GM03348 (cell line): Measurements from ENCODE around the gene RASGEF1C.
"Not testable (repeated sequence)": the region's sequence is repeated elsewhere in the genome, so short reads cannot be mapped to it uniquely, and the experiment has no call there.

Experiments
- DNase-seq: peaks from one replicate; pipeline ENCODE4 v3.0.0; 2012; ENCODE audit warnings: low spot score

Gene RASGEF1C

DNA sequence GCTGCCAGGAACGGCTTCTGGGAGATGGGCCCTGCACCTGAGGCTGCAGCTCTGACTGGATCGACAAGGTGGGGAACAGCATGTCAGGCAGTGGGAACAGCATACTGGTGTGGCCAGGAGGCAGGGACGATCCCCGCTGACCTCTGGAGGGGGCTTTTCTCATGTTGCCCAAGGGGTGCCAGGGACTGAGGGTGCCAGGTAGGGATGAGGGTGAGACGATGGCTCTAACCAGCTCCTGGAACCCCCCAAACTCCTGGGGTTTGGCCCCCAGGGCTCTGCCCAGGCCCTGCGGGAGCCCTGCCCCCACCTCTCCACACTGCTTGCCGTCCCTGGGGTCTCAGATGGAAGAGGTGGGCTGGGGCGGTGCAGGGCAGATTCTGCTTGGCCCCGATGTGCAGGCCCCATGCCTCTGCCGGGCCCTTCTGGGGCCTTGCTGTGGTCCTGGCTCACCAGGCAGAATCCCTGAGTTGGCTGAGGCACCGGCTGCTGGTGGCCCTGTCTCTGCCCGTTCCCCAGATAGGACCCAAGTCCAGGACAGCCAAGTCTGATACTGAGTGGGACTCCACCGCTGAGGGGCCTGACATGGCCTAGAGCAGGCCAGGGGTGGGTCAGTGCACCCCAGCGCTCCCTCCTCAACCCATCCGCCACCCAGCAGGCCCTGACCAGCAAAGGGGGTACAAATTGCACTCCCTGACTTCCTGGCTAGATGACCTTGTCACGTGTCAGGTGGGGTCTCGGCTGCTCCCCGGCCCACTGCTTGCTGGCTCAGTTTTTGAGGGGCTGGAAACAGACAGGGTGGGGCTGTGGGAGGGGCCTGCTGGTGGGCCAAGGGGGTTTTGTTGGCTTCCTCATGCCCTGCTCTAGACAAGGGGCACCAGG lies 109.0 kb downstream of the RASGEF1C start:
- DNase-seq: no peak

DNA sequence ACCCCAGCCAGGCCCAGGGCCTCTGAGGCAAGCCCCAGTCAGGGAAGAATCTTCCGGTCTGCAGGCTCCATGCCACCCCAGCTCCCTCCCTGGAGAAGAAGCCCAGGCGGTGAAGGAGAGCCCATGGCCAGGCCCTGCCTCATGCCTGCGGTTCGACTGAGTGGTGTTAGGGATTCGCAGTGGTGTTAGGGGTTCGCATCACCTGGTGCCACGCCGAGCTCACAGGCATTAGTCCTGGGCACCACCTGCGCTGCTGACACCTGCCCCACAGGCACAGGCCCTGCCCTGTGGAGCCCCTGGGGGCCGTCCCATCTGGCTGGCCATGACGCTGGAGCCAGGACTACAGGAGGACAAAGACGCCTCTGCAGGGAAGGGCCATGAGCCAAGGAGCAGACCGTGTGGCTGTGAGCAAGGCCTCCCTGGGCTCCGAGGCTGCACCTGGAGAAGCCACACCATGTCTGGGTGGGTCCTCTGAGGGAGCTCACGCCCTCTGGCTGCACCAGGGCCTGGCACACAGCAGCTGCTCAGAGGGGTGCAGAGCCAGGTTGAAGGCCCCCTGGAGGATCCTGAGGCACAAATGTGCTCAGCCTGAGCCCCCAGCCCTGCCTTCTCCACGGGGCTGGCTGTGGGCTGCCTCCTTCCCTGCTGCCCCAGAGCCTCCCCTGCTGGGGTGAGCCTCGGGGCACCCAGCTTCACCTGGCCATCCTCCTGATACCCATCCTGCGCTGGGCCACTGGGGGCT lies 109.8 kb downstream of the RASGEF1C start:
- no peak for DNase-seq

DNA sequence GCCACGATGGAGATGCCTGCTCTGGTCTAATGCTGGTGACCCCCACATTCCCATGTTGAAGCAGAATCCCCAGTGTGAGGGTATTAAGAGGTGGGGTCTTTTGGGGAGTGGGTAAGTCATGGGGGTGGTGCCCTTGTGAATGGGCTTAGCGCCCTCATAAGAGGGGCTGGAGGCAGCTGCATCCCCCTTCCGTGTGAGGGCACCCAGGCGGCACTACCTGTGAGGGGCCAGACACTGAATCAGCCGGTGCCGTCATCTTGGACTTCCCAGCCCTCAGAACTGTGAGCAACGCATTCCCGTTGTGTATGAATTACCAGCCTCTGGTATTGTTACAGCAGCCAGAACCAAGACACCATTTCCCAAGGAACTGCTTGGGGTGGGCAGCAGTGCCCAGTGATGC lies 110.5 kb downstream of the RASGEF1C start:
- no peak for DNase-seq

DNA sequence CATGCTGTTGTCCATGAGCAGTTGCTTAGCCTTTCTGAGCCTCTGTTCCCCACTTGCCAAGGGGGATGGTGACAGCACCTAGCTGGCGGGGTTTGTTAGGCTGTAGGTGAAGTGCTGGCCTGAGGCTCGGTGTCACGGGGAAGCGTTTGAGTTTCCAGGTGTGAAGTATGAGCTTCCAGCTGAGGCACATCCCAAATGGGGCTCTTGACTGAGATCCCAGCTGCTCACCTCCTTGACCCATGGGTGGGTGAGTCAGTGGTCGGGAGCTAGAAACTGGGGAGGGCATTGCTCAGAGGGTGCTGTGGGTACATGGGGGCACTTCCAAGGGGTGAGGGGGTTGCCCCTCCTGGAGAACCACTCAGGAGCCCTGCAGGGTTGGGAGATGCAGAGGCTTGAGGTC lies 111.1 kb downstream of the RASGEF1C start:
- DNase-seq: no peak

DNA sequence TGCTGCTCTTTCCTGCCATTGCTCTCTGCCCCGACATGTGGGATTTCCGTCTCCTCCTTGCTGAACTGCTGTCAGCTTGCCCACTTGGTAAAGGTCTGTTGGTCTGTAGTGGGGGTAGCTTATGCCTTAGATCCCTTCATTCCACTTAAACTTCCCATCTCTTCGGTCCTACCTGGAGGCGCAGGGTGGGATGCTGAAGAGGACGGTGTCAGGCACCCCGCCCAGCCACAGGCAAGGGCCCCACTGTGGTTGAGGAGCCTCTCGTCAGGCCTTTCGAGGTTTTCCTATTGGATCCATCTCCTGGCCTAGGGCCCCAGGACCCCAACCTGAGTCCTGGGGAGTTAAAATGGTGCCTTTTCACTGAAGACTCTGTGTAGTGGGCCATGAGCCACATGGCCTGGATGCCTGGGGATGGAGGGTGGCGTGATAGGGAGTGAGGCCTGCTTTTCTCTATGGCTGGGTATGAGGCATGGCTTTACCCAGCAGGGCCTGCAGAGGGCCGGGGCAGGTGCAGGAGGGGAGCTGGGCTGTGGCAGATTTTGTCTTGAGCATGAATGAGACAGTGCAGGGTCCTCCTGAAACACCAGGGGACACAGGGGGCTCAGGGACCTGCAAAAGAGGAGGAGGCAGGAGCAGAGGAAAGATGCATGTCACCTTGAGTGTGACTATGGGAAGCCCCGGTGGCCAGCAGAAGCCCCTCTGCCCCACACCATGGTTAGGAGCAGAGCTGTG lies 111.7 kb downstream of the RASGEF1C start:
- DNase-seq: no peak

DNA sequence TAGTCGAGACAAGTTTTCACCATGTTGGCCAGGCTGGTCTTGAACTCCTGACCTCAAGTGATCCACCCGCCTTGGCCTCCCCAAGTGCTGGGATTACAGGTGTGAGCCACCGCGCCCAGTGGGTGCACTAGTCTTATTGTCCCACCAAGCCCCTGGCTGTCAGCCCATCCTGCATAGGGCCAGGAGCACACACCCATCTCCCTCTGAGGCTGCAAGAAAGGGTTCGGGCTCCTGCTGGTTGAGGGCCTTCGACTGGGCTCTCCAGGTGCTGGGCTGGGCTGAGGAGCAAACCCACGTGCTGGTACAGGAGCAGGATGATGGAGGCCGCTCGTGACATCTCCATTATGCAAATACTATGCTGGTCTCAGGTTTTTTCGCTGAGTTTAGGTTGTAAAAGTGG lies 112.4 kb downstream of the RASGEF1C start:
- DNase-seq: no peak

DNA sequence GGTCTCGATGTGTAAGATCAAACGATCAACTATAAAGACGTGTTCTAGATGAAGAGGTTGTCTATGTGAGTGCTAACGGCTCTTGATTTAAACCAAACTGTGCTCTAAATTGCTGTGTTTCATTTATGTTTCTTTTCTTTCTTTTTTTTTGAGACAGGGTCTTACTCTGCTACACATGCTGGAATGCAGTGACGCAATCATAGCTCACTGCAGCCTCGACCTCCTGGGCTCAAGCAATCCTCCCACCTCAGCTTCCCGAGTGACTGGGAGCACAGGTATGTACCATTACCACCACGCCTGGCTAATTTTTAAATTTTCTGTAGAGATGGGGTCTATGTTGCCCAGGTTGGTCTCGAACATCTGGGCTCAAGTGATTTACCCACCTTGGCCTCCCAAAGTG lies 113.5 kb downstream of the RASGEF1C start:
- no peak for DNase-seq

DNA sequence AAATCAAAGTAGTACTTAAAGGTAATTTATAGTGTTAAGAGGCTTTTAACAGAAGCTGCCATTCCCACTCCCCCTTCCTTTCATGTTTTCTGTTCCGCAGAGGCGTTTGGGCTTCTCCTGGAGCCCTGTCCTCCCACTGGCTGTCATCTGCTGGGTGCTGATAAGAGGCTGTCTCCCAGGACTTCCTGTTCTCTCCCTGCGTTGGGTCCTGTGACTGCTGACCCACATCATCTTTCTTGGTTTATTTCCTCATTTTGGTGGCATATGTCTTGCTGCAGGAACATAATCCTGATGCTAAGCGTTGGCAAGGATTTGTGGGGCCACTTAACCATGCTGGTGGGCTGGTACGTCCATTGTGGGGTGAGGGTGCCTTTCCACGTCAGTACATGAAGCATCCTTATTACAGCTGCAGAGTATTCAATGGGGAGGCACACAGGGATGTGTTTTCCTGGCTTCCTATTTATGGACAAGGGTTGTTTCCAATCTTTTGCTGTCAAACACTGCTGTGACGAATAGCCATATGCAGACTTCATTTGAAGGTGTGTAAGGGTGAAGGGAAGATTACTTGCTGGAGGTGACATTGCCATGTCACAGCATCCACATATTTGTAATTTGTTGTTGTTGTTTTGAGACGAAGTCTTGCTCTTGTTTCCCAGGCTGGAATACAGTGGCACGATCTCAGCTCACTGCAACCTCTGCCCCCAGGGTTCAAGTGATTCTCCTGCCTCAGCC lies 115.2 kb downstream of the RASGEF1C start:
- DNase-seq: no peak

DNA sequence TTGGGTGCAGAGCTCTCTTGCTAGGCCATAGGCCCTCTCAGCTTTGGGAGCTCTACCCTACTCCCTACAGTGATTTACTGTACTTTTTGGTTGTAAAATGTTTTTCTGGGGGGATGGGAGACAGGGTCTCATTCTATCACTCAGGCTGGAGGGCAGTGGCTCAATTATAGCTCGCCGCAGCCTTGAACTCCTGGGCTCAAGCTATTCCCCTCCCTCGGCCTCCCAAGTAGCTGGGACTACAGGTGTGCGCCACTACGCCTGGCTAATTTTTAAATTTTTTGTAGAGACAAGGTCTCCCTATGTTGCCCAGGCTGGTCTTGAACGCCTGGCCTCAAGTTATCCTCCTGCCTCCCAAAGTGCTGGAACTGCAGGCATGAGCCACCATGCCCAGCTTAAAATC lies 115.8 kb downstream of the RASGEF1C start:
- DNase-seq: no peak

DNA sequence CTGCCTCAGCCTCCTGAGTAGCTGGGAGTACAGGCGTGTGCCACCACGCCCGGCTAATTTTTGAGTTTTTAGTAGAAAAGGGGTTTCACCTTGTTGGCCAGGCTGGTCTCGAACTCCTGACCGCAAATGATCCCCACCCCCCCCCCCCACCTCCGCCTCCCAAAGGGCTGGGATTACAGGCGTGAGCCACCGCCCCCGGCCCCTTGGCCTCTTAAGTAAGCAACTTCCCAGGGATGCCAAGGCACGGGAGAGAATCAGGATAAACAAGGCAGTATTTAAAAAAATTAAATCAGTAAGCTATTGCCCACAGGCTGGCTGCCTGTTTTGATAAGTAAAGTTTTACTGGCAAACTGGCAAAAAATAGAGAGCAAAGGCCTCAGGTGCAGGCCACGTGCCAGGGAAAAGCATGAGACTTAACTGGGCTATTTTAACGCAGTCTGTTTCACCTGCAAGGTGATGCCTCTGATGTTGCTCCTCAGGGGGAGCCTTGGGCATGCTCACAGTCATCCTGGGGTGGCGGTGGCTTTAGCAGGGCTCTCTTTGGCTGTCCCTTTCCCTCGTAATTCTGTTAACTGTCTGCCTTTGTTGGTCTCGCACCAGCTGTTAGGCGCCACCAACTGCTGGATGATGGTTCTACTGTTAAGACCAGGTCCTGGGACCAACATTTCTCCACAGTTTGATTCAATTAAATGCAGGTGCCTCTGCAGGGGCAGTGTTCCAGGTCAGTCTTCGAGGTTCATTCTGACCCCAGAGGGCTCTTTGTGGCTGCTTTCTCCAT lies 118.1 kb downstream of the RASGEF1C start:
- no peak for DNase-seq

DNA sequence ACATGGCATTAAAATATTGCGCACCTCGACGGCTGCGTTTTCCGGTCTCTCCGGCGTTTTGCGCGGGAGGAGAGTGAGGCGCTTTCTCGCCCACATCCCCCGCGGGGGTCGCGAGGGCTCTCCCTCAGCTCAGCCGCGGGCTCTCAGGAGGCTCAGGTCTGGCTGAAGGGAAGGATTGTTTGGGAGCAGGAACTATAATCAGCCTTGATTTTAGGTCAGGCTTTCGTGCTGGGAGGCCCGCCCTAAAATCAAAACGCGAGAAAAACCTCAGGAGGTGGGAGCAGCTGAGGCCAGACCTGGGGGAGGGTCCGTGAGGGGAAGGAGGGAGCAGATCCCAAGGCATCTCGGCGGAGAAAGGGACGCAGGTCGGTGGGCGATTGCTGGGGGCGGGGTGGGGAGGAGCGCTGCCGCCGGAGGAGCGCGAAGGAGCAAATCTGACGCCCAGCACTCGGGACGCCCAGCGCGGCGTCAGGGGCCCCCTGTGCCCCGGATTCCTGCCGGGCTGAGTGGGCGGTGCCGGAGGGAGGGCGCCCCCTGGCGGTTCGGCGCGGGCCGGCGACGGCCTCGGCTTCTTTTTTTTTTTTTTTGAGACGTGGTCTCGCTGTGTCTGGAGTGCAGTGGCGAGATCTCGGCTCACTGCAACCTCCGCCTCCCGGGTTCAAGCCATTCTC lies 118.8 kb downstream of the RASGEF1C start:
- DNase-seq: peak; percentile 92

DNA sequence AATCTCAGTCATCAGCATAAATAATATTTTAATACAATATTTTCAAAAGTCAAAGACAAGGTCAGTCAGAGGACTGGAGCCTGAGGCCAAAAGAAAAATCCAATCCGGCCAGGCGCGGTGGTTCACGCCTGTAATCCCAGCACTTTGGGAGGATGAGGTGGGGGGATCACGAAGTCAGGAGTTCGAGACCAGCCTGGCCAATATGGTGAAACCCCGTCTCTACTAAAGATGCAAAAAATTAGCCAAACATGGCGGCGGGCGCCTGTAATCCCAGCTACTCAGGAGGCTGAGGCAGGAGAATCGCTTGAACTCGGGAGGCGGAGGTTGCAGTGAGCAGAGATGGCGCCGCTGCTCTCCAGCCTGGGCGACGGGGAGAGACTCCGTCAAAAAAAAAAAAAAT lies 119.4 kb downstream of the RASGEF1C start:
- DNase-seq: not testable (repeated sequence)

DNA sequence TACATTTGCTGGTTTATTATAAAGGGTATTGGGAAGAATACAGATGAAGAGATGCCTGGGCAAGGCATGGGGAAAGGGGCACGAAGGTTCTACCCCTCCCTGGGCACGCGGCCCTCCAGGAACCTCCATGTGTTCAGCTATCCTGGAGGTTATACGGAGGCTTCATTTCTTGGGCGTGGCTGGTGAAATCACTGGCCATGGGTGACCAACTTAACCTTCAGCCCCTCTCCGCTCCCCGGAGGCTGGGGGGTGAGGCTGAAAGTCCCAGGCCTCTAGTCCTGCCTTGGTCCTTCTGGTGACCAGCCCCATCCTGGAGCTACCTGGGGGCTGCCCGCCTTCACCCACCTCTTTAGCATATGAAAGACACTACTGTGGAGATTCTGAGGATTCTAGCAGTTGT lies 120.5 kb downstream of the RASGEF1C start:
- no peak for DNase-seq

DNA sequence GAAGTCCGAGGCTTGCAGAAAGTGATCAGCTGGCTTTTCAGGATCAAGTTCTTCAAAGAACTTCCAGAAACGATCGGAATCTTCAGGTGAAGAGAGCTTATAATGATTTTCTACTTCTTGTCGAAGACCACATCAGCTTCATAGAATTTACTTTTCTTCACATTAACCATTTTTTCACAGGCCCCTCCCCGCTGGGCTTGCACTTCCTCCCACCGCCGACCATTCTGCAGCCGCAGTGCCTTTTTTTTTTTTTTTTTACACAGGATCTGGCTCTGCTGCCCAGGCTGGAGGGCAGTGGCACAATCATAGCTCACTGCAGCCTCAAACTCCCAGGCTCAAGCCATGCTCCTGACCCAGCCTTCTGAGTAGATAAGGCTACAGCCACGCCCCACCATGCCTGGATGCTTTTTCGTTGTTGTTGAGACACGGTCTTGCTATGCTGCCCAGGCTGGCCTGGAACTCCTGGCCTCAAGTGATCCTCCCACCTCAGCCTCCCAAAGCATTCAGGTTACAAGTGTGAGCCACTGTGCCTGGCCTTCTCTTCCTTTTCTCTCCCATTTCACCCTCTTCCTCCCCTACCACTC lies 122.1 kb downstream of the RASGEF1C start:
- DNase-seq: no peak

DNA sequence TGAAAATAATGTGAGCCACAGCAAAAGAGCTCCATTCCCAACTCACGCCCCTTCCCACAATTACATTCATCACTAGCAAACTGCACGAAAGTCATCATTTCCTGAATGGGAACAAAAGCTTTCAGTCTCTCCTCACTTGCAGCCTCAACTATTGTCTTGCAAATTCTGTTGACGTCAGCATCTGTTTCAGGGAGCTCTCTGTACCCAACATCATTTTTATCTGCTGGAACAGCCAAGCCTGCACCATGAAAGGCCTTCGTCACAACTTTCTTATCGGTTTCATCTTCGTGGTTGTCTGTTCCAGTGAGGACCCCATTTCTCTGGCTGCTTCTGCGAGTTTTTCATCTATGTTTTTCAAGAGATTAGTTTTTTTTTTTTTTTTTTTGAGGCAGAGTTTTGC lies 123.2 kb downstream of the RASGEF1C start:
- DNase-seq: no peak

DNA sequence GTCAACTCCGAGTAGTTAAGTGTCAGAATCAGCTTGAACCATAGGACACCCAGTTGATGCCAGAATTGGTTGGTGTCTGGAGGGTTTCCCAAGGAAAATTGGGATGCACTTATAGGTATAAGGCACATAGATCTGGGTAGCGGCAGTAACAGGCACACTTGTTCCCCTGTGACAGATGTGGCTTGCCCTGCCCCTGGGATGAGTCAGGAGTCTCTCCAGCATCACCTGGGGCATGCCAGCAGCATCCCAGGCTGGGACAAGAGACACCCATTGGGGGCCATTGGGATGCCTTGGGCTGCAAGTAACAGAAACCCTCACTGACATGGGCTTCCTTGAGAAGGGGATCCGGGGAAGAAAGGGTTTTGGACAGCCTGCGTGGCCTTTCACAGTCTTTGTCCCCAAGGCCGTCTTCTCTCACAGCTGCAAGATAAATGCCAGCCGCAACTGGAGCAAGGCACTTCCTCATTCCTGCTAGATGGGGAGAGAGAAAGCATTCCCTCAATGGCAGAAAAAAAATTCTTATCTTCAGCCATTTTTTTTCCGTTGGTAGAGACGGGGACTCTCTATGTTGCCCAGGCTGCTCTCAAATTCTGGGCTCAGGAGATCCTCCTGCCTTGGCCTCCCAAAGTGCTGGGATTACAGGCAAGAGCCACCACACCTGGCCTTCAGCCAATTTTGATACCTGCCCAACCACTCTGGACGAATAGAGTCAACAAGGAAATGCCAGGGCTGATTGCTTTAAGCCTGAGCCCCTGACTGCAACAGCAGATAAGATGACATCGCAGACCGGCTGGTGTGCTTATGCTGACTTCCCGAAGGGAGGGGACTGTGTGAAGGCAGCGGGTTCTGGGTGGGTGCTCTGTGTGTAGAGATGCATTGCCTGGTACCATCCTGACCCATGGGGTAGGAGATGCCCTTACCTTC lies 124.1 kb downstream of the RASGEF1C start:
- no peak for DNase-seq

DNA sequence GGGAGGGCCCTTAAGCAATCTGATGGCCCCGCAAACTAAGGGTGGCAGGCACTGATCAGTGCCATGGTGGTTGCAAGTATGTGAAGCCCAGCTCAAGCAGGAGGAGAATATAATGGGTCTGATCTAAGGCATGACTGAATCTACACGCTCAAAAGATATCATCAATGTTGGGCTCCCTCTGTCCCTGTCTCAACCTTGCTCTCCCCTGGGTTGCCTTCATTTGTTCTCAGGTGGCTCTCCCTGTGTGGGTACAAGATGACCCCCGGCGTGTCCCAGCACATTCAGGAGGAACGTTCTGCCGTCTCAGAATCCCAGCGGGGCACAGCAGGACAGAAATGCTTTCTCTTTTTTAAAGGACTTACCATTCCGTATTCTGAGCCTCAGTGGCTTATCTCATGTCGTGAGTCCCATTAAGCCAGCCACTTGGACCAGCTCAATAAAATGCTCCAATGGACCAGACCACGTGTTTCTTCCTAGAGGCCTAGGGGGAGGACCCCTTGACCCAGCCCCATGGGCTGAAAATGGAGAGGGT lies 125.4 kb downstream of the RASGEF1C start:
- no peak for DNase-seq

DNA sequence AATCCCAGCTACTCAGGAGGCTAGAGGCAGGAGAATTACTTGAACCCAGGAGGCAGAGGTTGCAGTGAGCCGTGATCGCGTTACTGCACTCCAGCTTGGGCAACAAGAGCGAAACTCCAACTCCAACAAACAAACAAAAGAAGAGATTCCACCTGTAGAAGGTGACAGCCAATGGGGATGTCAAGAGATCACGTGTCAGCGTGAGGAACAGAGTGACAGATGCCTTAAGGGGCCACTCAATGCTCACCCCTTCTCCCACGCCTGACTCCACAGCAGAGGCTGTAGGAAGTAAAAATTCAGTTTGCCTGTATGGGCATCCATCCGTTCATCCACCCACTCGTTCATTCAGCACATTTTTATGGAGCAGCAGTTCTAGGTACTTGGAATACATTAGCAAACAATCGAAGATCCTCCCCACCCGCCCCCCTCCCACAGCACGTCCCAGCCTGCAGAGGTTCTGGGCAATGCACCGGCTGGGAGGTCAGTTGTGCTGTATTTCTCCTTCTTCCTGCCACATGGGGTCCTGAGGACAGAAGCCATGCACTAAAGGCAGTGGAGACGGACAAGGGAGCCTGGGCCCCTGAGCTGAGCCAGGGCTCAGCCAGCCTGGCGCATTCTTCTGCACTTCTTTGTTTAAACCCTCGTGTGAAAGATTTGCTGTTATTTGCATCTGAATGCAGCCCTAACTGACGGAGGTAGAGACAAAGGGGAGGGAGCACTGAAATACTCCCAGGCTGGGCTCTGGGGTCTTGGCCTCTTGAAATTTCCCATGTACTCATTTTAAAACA lies 126.2 kb downstream of the RASGEF1C start:
- no peak for DNase-seq
